Bladder microvascular endothelial cell (primary cell): ENCODE measurements around the gene PNKP. TPM values are rescaled to one million over a fixed set of nuclear protein-coding genes. Genes with fewer than 3 reads are reported as not detected.

Experiments
- total RNA-seq: library from RNA; depleted of rRNA; stranded (reverse); fragments of >200 nt; gene quantifications from 2 replicates; pipeline ENCODE4 v1.2.3, GENCODE V29; 2014

Gene PNKP
- 32.1 and 46.5 TPM in 2 replicates for total RNA-seq

DNA sequence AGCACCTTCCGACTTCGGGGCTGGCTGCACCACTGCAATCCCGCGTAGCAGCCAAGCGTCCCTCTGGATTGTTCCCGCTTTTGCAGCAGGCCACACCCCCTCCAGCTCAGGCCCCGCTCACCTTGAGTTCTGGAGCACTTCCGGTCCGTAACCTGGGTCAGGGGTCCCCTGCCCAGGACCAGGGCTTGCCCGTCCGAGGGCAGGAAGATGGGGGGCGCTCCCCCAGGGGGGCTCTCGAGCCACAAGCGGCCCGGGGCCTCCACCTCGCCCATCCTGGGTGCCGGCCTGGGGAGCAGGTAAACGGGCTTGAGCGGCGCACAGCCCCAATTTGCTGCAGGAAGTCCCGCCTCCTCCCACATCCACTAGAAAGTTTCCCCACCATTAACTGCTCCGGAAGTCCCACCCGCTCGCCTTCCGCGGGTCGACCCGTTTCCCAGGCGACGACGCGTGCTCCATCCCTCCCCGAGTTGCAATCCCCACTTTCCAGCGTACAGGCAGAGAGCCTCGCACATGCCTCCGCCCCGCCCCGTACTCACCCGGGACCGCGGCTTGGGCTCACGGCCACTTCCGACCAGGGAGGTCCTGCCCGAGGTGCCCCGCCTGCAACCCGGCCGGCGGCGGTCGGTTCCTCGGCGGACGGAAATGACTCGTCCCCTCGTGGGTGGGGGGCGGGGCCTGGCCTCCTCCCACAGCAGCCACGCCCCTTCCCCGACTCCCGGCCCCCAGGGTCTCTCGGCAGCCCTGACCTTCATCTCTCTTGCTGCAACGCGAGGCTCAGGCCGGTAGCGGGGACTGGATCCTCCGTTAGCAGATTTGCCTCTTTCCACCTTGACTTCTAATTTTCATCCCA, at the start of gene PNKP:
Gene PNKP, minus strand, starts transcription at position 644 of the 850 bp plus-strand sequence. Its CDS starts 372 bp downstream, at position 272.

DNA sequence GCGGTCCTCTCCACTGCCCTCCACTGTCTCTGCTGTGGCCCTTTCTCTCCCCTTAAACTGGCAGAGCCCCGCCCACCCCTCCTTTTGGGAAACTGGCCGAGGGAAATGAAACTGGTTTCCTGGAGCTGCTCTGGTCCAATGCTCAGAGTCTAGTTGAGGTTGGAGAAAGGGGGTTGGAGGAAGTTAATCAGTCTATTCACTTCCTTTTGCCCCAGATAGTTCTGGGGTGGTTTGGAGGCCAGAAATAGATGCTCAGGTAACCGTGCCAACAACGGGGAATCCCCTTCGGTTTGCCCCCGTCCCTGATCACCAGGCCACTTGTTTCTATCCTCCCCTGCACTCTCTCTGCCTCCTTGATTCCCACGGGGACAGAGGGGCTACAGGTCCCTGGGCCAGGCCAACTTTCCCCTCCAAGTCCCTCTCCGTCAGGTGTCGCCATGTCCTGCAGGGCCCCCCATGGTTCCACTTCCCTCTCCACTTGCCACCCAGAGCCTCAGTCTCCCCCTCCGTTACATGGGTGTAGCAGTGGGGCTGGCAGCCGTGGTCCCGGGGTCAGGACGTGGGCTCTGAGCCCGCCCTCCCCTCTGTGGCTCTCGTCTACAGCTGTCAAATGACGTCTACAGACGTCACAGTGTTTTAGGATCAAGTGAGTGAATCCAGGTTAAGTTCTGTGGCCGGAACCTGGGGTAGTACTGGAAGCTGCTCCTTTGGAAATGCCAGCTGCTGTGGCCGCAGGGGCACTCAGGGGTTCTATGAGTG, 29.7 kb upstream of the PNKP start, which contains the start of gene IL4I1:
Gene IL4I1, minus strand, starts transcription at position 25 of the 759 bp plus-strand sequence. CDS start 727 bp downstream, outside the sequence.

DNA sequence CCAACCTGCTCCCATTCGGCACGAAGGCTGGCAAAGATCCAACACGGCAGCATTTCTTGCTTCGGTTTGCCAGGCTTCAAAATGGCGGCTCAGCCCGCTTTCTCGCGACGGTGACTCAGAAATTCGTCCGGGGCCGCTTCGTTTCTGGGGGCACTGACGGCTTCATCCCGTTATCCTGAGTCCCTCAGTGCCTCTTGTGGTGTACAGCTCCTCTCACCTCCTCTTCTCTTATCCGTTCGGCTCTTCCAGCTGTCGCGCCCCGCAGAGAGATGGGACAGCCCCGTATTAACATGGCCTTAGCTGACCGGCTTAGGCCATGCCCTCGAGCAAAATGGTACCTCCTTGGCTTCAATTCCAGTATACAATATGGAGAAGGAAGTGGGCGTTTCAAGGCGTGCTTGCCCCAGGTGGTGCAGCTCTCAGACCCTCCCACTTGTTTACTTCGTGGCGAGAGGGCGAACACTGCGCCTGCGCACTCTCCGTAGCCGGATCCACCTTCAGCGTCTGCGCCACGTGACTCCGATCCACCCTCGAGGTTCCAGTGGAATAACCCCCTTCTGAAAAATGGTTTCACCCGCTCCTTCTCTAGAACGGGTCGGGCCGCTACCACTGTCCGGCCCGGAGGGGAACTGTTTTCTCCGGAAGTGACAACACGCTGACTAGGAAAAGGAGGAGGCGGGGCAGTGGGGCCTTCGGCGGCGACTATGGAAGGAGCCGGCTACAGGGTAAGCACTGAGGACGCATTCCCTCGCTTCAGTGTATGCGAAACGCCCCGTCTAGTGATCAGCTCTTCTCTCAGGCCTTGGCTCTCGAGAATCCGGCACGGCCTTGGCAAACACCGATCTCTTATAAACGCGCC, 9.9 kb upstream of the PNKP start, which contains the start of the genes AKT1S1 and TBC1D17:
Gene AKT1S1, minus strand, starts transcription at position 336 of the 859 bp plus-strand sequence. CDS start 4,060 bp downstream, outside the sequence.
Gene TBC1D17, plus strand, starts transcription at position 683 of the 859 bp plus-strand sequence. Its CDS starts 22 bp downstream, at position 705.

DNA sequence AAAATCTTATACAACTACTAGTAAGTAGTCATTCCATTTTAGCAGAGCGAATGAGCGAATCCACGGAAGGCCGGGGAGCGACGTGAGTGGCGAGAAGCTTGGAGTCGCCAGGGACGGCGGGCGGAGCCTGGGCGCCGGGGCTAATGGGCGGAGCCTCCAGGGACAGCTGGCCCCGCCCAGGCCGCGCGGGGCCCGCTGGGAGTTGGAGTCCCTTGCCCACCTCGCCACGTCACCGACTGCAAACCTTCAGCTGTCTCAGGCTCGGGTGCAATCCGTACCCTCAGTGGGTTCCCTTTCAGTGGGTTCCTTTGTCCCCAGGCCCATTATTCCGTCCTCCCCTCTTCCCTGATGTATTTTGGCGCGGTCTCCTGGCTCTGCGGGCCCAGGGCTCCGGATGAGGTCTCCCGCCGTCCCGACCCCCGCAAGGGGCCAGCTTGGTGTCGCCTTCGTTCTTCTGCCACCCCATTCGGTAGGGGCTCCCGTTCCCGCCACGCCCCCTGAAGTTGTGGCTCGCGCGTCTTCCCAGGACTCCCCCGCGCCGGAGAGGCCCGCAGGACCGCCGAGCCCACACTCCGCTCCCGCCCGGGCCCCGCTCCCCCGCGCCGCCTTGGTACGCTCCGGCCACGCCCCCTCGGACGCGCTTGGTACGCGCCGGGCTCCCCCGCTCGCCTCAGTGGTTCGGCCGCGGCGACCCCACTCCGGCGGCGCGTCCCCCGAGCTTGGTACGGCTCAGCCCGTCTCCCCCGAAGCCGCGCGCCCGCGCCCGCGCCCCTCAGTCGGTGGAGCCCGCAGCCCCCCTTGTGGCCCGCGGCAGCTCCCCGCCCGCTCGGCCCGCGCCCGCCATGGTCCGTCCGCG, 16.7 kb downstream of the PNKP start, which contains the start of gene PTOV1:
Gene PTOV1, plus strand, starts transcription at position 673 of the 856 bp plus-strand sequence.

DNA sequence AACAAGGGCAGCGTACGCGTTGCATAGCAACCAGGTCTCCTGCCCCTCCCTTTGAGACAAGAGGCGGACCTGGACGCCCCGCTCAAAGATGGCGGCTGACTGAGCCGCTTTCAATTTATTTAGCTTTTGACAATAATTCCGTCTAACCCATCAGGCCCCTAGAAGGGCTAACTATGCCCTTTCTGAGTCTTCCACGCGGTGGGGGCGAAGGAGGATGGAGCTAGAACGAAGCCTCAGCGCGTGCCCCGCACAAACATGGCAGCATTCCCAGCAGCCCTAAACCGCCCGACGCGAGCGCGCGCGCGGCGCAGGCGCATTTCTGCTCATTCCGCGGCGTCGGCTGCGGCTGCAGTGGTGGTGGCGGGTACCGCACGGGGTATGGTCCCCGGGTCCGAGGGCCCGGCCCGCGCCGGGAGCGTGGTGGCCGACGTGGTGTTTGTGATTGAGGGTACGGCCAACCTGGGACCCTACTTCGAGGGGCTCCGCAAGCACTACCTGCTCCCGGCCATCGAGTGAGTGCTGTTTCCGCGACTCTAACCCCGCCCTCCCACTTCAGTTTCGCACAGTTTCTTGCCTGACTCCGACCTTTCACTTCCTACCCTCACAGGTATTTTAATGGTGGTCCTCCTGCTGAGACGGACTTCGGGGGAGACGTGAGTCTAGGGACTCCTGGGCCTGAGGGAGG, 49.3 kb downstream of the PNKP start, which contains the start of gene MED25:
Gene MED25, plus strand, starts transcription at position 326 of the 685 bp plus-strand sequence. Its CDS starts 53 bp downstream, at position 379.

DNA sequence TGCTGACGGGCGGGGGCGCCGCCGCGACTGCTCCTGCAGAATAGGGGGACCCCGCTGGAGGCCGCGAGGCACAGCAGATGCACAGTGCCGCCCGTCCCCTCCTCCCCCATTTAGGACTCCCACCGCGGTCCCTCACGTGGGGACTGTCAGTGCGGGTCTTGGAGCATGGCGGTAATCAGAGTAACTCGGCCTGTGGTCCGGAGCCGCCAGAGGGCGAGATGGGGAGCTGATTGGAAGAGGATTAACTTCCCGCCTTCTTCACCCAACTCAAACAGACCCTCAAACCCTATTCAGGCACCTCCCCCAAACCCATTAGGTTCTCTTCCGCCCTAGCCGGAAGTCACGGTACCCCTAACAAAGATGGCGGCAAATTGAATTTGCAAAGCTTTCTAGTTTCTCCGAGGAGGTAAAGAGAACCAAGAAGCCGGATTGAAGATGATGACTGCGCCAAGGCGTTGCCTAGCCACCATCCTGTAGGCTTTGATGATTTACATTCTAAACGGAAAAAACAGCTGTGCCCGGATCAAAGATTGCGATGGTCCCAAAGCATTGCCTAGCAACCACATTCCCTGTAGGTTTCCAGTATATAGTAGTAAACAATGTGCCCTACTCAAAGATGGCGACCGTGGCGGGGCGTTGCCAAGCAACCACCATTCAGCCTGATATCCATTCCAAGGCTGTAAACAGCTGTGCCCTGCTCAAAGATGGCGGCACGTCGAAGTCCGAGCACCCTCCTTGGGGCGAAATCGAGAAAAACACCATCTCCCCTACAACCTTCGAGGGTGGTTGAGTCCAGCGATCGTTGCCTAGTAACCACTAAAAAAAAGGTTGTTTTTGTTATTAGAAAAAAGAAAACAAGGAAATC, 54.1 kb downstream of the PNKP start, which contains the start of gene FUZ:
Gene FUZ, minus strand, starts transcription at position 296 of the 865 bp plus-strand sequence. Its CDS starts 186 bp downstream, at position 110.

Other genes starting within 250 kb of the PNKP start
- 22.3 and 30.3 TPM in 2 replicates for gene RRAS, start 227.4 kb downstream of the PNKP start, total RNA-seq
- 8.3 and 20.1 TPM in 2 replicates for gene SCAF1, start 225.4 kb downstream of the PNKP start, total RNA-seq
- 65.2 and 71.7 TPM in 2 replicates for gene IRF3, start 201.7 kb downstream of the PNKP start, total RNA-seq
- gene BCL2L12, start 201.6 kb downstream of the PNKP start, total RNA-seq, result 4.5 and 7.0 TPM in 2 replicates
- 400 and 451 TPM in 2 replicates for gene PRMT1, start 190.3 kb downstream of the PNKP start, total RNA-seq
- 0.63 and 3.2 TPM in 2 replicates for gene ADM5, start 178.0 kb downstream of the PNKP start, total RNA-seq
- gene CPT1C, start 176.5 kb downstream of the PNKP start, total RNA-seq, result 22.8 and 24.9 TPM in 2 replicates
- gene TSKS, start 104.3 kb downstream of the PNKP start, total RNA-seq, result not detected in 2 replicates
- gene AP2A1, start 100.6 kb downstream of the PNKP start, total RNA-seq, result 46.6 and 81.9 TPM in 2 replicates
- gene FUZ, start 54.3 kb downstream of the PNKP start, total RNA-seq, result 19.3 and 20.0 TPM in 2 replicates
- gene MED25, start 49.3 kb downstream of the PNKP start, total RNA-seq, result 9.7 and 25.1 TPM in 2 replicates
- 37.2 and 79.3 TPM in 2 replicates for gene PTOV1, start 16.4 kb downstream of the PNKP start, total RNA-seq
- gene AKT1S1, start 9.8 kb upstream of the PNKP start, total RNA-seq, result 6.6 and 12.7 TPM in 2 replicates
- 7.8 and 10.9 TPM in 2 replicates for gene TBC1D17, start 10.1 kb upstream of the PNKP start, total RNA-seq
- gene IL4I1, start 29.3 kb upstream of the PNKP start, total RNA-seq, result 4.0 and 7.0 TPM in 2 replicates
- 3.4 and 5.8 TPM in 2 replicates for gene ATF5, start 61.6 kb upstream of the PNKP start, total RNA-seq
- gene NUP62, start 61.9 kb upstream of the PNKP start, total RNA-seq, result 21.0 and 49.7 TPM in 2 replicates
- not detected in 2 replicates for gene SIGLEC11, start 93.6 kb upstream of the PNKP start, total RNA-seq
- 15.2 and 20.6 TPM in 2 replicates for gene VRK3, start 157.8 kb upstream of the PNKP start, total RNA-seq
- 6.2 and 7.6 TPM in 2 replicates for gene ZNF473, start 158.4 kb upstream of the PNKP start, total RNA-seq